Stimulated activated naive B cell treated with anti-CD40 and anti-IgM and Interleukin-4, amounts not matched to agents 10 μg/mL and 1 μg/mL and 100 μg/mL, for 72 hours (primary cell): ENCODE results near the gene CYP4F22.

Source experiments
- ATAC-seq, 2 donors: fragments of 150-1000 bp; cut with Tn5 transposase; replicated peaks; 2 replicates each; pipeline ENCODE4 v1.10.0; 2021; ENCODE audit warnings: moderate library complexity in 1 of 2
- DNase-seq: peaks from one replicate; pipeline ENCODE4 v3.0.0; 2021
- H3K27ac Mint-ChIP-seq: one replicate; pipeline ENCODE4 v1.8.0; 2022; ENCODE audit warnings: mild to moderate bottlenecking, mixed read lengths
- H3K27me3 Mint-ChIP-seq, 2 donors: one replicate each; pipeline ENCODE4 v1.8.0; 2022; ENCODE audit warnings: mixed read lengths in 2 of 2
- H3K36me3 Mint-ChIP-seq, 2 donors: one replicate each; pipeline ENCODE4 v1.8.0; 2022; ENCODE audit warnings: mixed read lengths in 2 of 2, mild to moderate bottlenecking in 1 of 2
- H3K4me1 Mint-ChIP-seq, 2 donors: one replicate each; pipeline ENCODE4 v1.8.0; 2022; ENCODE audit warnings: mixed read lengths in 2 of 2, mild to moderate bottlenecking in 1 of 2
- H3K4me3 Mint-ChIP-seq, 2 donors: one replicate each; pipeline ENCODE4 v1.8.0; 2022; ENCODE audit warnings: mild to moderate bottlenecking in 2 of 2, mixed read lengths in 2 of 2, moderate library complexity in 1 of 2
- H3K9me3 Mint-ChIP-seq, 2 donors: one replicate each; pipeline ENCODE4 v1.8.0; 2022; ENCODE audit warnings: mixed read lengths in 2 of 2, mild to moderate bottlenecking in 1 of 2

Gene CYP4F22

DNA sequence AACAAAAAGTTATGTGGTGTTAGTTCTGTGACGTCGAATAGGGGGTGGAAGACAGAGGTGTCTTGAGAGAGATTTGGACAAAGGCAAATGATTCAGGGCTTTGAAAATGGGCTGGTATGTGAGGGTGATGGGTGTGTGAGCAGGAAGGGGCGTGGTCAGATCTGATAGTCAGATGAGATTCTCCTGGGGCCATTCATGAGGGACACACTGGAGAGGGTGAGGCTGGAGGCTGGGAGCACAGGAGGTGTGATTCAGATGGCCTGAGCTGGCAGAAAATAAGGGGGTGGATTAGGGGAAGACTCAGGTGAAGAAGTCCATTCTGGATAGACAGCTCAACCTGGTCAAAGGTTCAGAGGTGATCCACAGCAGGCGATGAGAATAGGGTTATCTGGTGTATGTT lies 28.0 kb downstream of the CYP4F22 start:
- Mint-ChIP-seq H3K27me3 (peaks cover 37 to 47% of the 10 kb centered on the region in 2 donors), H3K27ac (no peak overlapping the region), H3K4me1 (peaks cover 4 to 9% of the 10 kb centered on the region in 2 donors), H3K36me3 (no peaks in the 10 kb centered on the region), H3K9me3 (peaks cover 2 to 4% of the 10 kb centered on the region in 2 donors), H3K4me3 (no peak overlapping the region)
- ATAC-seq (no peak), DNase-seq (no peak)

DNA sequence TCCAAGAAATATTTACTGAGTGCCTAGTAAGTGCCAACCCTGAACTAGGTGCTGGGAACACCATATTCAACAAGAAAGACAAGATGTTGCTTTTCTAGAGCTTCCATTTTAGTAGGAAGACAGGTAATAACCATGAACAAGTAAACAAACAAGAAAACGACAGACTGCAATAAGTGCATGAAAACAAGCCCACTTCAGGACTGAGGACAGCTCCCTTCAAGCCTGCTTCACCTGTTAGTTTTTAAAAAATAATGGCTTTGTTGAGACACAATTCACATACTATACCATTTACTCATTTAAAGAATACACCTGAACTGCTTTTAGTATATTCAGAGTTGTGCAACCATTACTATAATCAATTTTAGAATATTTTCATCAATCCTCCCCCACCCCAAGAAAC lies 30.4 kb downstream of the CYP4F22 start:
- ATAC-seq (no peak), DNase-seq (no peak)
- Mint-ChIP-seq H3K9me3 (peaks cover 2 to 4% of the 10 kb centered on the region in 2 donors), H3K36me3 (no peaks in the 10 kb centered on the region), H3K27me3 (peaks cover 40 to 51% of the 10 kb centered on the region in 2 donors), H3K4me3 (no peak overlapping the region), H3K4me1 (peaks cover 0 to 2% of the 10 kb centered on the region in 2 donors), H3K27ac (no peak overlapping the region)

DNA sequence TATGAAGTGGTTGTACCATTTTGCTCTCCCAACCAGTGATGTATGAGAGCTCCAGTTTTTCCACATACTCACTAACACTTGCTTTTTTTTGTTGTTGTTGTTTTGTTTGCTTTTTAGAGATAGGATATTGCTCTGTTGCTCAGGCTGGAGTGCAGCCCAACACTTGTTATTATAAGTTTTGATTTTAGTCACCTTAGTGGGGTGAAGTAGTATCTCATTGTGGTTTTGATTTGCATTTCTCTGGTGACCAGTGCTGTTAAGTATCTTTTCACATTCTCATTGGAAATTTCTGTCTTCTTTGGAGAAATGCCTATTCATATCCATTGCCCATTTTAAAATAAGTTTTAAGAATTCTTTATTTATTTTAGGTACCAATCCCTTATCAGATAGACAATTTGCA lies 31.3 kb downstream of the CYP4F22 start:
- Mint-ChIP-seq H3K4me3 (no peak overlapping the region), H3K27ac (no peak overlapping the region), H3K36me3 (no peaks in the 10 kb centered on the region), H3K27me3 (peaks cover 36 to 50% of the 10 kb centered on the region in 2 donors), H3K4me1 (peaks cover 0 to 2% of the 10 kb centered on the region in 2 donors), H3K9me3 (peaks cover 2 to 4% of the 10 kb centered on the region in 2 donors)
- peak; percentile 50 to 54 for ATAC-seq
- DNase-seq: no peak

DNA sequence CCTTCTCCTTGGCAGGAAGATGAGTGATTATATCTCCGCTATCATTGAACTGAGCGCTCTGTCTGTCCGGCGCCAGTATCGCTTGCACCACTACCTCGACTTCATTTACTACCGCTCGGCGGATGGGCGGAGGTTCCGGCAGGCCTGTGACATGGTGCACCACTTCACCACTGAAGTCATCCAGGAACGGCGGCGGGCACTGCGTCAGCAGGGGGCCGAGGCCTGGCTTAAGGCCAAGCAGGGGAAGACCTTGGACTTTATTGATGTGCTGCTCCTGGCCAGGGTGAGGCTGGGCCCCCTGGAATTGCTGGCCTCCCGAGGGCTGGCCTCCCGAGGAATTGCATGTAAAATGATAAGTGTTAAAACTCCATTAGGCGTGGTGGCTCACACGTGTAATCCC lies 32.1 kb downstream of the CYP4F22 start:
- H3K27me3 Mint-ChIP-seq: peaks cover 28 to 42% of the 10 kb centered on the region in 2 donors
- H3K4me3 Mint-ChIP-seq: no peak overlapping the region
- no peak overlapping the region for H3K27ac Mint-ChIP-seq
- H3K4me1 Mint-ChIP-seq: peaks cover 0 to 2% of the 10 kb centered on the region in 2 donors
- peaks cover 2 to 4% of the 10 kb centered on the region in 2 donors for H3K9me3 Mint-ChIP-seq
- ATAC-seq (no peak), DNase-seq (no peak)
- H3K36me3 Mint-ChIP-seq: no peaks in the 10 kb centered on the region

DNA sequence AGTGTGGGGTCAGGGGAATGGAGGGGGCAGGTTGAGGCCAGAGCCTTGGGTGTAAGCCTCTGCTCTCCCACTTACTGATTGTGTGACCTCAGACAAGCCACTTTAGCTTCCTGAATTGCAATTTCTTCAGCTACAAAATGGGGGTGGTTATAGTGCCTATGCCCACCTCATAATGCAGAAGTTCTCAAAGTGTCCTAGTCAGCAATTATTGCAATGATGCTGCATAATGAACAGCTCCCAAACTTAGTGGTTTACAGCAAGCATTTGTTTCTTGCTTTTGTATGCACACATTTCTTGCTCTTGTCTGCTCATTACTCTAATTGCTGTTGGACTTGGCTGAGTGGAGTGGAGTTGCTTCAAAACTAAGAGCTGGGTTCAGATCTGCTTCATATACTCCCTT lies 36.0 kb downstream of the CYP4F22 start:
- peaks cover 0 to 2% of the 10 kb centered on the region in 2 donors for H3K4me1 Mint-ChIP-seq
- no peak overlapping the region for H3K27ac Mint-ChIP-seq
- no peak for ATAC-seq
- peaks cover 28 to 29% of the 10 kb centered on the region in 2 donors for H3K27me3 Mint-ChIP-seq
- no peak overlapping the region for H3K4me3 Mint-ChIP-seq
- H3K36me3 Mint-ChIP-seq: no peaks in the 10 kb centered on the region
- DNase-seq: no peak
- no peaks in the 10 kb centered on the region for H3K9me3 Mint-ChIP-seq

DNA sequence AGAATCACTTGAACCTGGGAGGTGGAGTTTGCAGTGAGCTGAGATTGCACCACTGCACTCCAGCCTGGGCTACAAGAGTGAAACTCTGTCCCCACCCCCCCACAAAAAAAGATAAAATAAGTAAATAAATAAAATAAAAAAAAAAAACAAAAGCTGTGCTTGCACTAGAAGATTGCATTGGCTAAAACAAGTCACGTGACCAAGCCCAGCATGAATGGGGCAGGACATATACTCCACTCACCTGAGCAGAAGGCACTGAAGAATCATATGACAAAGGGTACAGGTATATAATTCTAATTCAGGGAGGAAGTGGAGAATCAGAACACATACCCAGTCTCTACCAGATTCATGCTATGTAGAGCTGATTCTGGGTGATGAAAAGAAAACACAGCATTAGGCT lies 36.6 kb downstream of the CYP4F22 start:
- no peak overlapping the region for H3K27ac Mint-ChIP-seq
- H3K4me3 Mint-ChIP-seq: no peak overlapping the region
- peaks cover 32 to 34% of the 10 kb centered on the region in 2 donors for H3K27me3 Mint-ChIP-seq
- ATAC-seq (no peak), DNase-seq (no peak)
- H3K4me1 Mint-ChIP-seq: peaks cover 0 to 1% of the 10 kb centered on the region in 2 donors
- H3K9me3 Mint-ChIP-seq: no peaks in the 10 kb centered on the region
- no peaks in the 10 kb centered on the region for H3K36me3 Mint-ChIP-seq

DNA sequence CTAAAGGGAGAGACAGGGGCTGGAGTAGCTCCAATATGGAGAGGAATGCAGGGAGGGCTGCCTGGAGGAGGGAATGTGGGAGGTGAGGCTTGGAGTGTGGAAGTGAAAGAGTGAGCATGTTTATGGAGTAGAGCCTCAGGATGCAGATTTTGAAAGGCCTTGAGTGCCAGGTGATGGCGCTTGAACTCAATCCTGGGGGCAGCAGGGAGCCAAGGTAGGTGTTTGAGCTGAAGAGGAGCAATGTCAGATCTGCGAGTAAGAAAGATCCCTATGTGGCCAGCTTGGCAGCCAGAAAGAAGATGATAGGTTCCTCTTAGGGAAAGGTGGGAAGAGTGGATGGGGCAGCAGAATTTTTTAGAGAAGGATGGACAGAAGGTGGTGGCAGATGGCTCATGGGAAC lies 40.3 kb downstream of the CYP4F22 start:
- ATAC-seq (no peak), DNase-seq (no peak)
- Mint-ChIP-seq H3K27me3 (peaks cover 41 to 48% of the 10 kb centered on the region in 2 donors), H3K36me3 (no peaks in the 10 kb centered on the region), H3K4me1 (peaks cover 7 to 15% of the 10 kb centered on the region in 2 donors), H3K4me3 (no peak overlapping the region), H3K9me3 (no peaks in the 10 kb centered on the region), H3K27ac (no peak overlapping the region)

DNA sequence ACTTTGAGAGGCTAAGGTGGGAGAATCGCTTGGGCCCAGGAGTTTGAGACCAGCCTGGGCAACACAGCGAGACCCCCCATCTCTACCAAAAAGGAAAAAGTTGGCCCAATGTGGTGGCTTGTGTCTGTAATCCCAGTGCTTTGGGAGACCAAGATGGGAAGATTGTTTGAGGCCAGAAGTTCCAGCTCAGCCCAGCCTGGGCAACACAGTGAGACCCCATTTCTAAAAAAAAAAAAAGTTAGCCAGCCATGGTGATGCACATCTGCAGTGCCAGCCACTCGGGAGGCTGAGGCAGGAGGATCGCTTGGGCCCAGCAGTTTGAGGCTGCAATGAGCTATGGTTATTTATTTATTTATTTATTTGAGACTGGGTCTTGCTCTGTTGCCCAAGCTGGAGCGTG lies 41.3 kb downstream of the CYP4F22 start:
- Mint-ChIP-seq H3K27ac (no peak overlapping the region), H3K36me3 (no peaks in the 10 kb centered on the region), H3K4me1 (peaks cover 7 to 15% of the 10 kb centered on the region in 2 donors), H3K27me3 (peaks cover 41 to 44% of the 10 kb centered on the region in 2 donors), H3K9me3 (no peaks in the 10 kb centered on the region), H3K4me3 (no peak overlapping the region)
- DNase-seq (no peak), ATAC-seq (no peak)

DNA sequence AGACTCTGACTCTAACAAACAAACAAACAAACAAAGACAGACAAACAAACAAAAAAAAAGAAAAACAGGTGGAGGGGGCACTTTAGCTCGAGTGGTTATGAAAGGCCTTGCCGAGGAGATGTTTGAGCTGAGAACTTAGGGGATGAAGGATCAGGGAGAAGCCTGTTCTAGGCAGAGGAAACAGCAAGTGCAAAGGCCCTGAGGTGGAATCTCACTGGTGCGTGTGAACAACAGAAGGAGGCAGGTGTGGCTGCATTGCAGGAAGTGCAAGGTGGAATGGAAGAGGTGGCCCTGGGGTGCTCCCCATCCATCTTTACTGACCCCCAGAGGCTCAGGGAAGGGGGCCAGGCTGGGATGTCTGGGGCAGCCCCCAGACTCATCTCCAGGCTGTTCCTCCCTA lies 41.9 kb downstream of the CYP4F22 start:
- Mint-ChIP-seq H3K27ac (no peak overlapping the region), H3K9me3 (no peaks in the 10 kb centered on the region), H3K36me3 (no peaks in the 10 kb centered on the region), H3K4me1 (peaks cover 10 to 16% of the 10 kb centered on the region in 2 donors), H3K4me3 (no peak overlapping the region), H3K27me3 (peaks cover 41 to 44% of the 10 kb centered on the region in 2 donors)
- DNase-seq: no peak
- ATAC-seq: no peak

DNA sequence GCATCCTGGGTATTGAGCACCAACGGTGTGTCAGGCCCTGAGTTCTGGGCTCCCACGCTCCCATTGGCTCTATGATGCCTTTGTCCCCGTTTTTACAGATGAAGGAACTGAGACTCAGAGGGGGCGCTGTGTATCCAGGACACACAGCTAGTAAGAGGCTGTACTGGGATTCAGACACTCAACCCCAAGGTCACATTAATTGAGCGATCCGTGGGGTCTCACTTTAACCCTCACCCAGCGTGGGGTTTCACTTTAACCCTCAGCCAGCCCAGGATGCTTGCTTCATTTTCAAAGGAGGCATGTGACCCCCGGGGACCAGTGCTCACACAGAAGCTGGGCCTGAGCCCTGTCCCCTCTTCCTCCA lies 42.6 kb downstream of the CYP4F22 start:
- H3K9me3 Mint-ChIP-seq: no peaks in the 10 kb centered on the region
- no peak overlapping the region for H3K27ac Mint-ChIP-seq
- H3K36me3 Mint-ChIP-seq: no peaks in the 10 kb centered on the region
- ATAC-seq: peak in 1 of 2 donors; percentile 9
- peaks cover 41 to 44% of the 10 kb centered on the region in 2 donors for H3K27me3 Mint-ChIP-seq
- peak overlapping the region; percentile 81 to 82 for H3K4me3 Mint-ChIP-seq
- peaks cover 13 to 22% of the 10 kb centered on the region in 2 donors for H3K4me1 Mint-ChIP-seq
- no peak for DNase-seq

DNA sequence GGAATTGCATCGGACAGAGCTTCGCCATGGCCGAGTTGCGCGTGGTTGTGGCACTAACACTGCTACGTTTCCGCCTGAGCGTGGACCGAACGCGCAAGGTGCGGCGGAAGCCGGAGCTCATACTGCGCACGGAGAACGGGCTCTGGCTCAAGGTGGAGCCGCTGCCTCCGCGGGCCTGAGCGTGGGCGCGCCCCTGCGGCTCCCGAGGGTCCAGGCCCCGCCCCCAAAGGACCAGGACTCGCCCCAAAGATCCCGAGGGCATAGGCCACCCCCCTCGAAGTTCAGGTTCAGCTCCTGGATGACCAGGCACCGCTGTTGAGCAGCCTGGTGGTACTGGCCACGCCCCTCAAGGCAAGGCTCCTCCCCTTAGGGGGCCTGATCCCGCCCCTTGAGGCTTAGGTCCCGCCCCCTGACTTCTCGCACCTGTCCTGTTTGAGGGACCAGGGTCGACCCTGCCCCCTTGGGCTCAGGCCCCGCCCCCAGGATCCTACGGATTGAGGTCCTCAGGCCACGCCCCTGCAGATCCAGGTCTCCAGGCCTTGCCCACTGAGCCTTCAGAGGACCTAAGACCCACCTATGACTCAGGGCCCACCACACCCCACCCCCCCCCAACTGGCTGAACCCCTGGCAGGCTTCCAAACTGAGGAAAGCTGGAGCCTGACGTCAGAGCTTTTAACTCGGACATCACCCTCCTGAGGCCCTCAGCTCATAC lies 43.1 kb downstream of the CYP4F22 start:
- ATAC-seq: peak; percentile 41 to 46
- Mint-ChIP-seq H3K4me1 (peaks cover 16 to 28% of the 10 kb centered on the region in 2 donors), H3K27ac (no peak overlapping the region), H3K4me3 (peak overlapping the region; percentile 81 to 82), H3K27me3 (peaks cover 42 to 46% of the 10 kb centered on the region in 2 donors), H3K9me3 (no peaks in the 10 kb centered on the region), H3K36me3 (no peaks in the 10 kb centered on the region)
- peak; percentile 43 for DNase-seq

DNA sequence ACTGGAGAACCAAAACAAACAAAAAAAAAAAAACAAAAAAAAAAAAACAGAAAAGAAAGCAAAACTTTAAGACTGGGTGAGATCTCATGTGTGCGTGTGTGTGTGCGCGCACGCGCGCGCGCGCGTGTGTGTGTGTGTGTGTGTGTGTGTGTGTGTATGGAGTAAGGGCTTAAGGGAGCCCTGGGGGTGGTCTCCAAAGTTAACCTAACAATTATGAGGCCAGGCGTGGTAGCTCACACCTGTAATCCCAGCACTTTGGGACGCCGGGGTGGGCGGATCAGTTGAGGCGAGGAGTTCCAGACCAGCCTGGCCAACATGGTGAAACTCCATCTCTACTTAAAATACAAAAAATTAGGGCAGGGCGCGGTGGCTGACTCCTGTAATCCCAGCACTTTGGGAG lies 46.7 kb downstream of the CYP4F22 start:
- no peak for ATAC-seq
- Mint-ChIP-seq H3K27ac (peak overlapping the region; percentile 69), H3K9me3 (no peaks in the 10 kb centered on the region), H3K4me1 (peaks cover 18 to 29% of the 10 kb centered on the region in 2 donors), H3K27me3 (peaks cover 22 to 39% of the 10 kb centered on the region in 2 donors), H3K4me3 (peak overlapping the region; percentile 32 to 64), H3K36me3 (no peaks in the 10 kb centered on the region)
- no peak for DNase-seq

DNA sequence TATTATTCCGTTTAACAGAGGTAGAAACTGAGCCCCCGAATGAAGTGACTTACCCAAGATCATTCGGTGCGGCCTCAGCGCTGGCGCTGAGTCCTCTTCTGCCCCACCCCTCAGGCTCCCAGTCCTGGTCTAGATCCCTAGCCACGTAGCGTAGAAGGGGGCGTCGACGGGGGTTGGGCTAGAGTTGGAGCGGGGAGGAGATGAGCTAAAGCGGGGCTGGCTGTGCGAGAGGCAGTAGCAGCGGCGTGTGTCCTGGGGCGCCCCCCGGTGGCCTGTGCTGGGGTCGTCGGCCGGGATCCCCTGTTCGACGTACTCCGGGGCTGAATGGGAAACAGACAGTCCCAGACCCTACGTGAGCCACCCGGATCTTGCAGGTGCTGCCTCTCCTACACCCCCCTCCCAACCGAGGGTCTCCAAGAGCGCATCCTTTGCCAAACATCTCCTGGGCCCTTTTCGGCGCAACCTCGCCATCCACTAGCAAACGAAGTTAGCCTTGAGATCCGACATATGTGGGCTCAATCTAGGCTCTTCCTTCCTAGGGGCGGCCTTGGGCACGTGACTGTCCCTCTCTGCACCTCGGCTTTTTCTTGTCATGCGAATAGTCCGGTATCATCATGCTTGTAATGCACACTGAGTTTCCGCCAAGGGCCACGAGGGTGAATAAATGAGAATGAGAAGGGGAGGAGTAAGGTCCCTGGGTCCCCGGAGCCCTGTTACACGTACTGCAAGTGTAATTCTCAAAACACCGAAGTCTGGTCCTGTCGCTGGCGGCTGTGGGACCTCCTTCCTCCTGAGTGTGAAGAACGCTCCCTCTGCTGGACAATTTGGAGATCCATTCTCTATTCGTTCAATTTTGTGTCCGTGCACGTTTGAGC lies 47.7 kb downstream of the CYP4F22 start:
- ATAC-seq (peak; percentile 91 to 92), DNase-seq (peak; percentile 90)
- Mint-ChIP-seq H3K36me3 (no peaks in the 10 kb centered on the region), H3K9me3 (no peaks in the 10 kb centered on the region), H3K4me3 (peak overlapping the region; percentile 86 to 88), H3K27ac (peak overlapping the region; percentile 70), H3K27me3 (peaks cover 18 to 34% of the 10 kb centered on the region in 2 donors), H3K4me1 (peaks cover 12 to 19% of the 10 kb centered on the region in 2 donors)

DNA sequence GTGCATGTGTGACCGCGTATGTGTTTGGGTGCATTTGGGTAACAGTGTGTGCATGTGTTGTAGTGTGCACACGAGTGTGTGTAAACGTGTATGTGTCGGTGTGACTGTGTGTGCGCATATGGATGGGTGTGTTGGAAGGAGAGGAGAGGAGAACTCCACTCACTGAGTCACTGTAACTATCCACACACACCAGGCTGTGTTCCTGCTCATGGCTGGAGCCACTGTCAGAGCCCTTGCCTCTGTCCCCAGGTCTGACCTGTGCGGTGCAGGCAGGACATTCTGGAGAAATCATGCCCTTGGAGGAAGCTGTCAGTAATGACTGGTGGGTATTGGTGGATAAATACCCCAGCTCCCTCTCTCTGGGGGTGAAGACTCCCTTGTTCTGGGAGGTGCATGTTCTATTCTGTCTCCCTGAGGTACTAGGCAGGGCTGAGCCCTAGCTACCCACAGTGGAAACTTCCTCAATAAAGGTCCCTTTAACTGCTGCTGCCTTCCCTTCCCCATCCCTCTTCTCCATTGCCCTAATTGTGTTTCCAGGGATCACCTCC lies 48.4 kb downstream of the CYP4F22 start:
- Mint-ChIP-seq H3K27me3 (peaks cover 24 to 37% of the 10 kb centered on the region in 2 donors), H3K9me3 (no peaks in the 10 kb centered on the region), H3K27ac (no peak overlapping the region), H3K4me1 (peaks cover 12 to 16% of the 10 kb centered on the region in 2 donors), H3K36me3 (no peaks in the 10 kb centered on the region), H3K4me3 (peak overlapping the region; percentile 86 to 88)
- no peak for DNase-seq
- ATAC-seq: peak in 1 of 2 donors; percentile 2
